Tongue (tissue), 2 donors: ENCODE data around the gene MAML2. TPM values are rescaled to one million over a fixed set of nuclear protein-coding genes. Genes with fewer than 3 reads are reported as not detected.

ENCODE experiments used
- DNase-seq: peaks from one replicate; pipeline ENCODE4 v3.0.0-alpha.2; 2015
- total RNA-seq: library from RNA; depleted of rRNA; stranded (reverse); fragments of >200 nt; gene quantifications from one replicate; pipeline ENCODE4 v1.2.3, GENCODE V29; 2014

Gene MAML2
- 10.9 TPM for total RNA-seq

DNA sequence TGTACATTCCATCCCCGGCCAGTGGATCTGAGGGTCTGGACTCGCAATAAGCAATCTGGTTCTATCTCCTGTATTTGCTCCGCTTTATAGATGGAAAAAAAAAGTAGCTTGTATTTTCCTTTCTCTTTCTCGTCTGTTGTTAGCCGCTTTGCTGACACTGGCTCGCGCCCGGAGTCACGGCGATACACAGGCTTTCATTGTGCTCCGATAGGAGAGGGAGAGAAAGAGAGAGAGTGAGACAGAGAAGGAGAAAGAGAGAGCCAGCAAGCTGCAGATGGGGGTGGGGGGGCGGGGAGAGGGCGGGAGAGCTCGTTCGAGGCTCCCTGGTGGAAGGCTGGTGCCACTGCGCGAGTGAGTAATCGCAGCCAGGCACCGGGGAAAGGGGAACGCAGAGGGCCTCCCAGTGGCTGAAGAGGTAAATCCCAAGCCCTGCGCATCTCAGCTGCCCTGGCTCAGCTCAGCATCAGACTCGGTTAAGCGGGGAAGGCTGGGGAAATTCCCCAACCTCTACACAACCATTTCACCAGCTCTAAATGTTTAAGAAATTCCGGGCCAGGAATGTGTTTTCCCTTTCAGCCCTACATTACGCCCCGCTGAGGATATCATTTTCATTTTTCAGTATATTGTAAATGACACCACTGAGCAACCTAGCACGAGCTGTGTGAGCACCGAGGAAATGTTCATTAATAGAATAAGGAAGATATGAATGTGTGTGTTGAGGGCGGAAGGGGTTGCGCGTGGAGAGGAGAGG, at the start of gene MAML2:
MAML2 (minus strand) TSS at position 235 of the 751 bp plus-strand sequence. CDS start 1,300 bp downstream, outside the sequence.
- DNase-seq, result peak; percentile 97

- no peak for DNase-seq
These were observed 48.8 kb upstream of the MAML2 start for GRCh38 chr11:96391698-96392307.

GRCh38 chr11:96390488-96390792, 47.4 kb upstream of the MAML2 start:
- no peak for DNase-seq

GRCh38 chr11:96389720-96390487, 46.9 kb upstream of the MAML2 start, which contains the start of the genes CCDC82 and JRKL:
TSS of gene CCDC82 (minus strand) at chr11:96389912. CDS start at chr11:96384747, 5,165 bp downstream.
TSS of gene JRKL (plus strand) at chr11:96390013. CDS start at chr11:96390650, 637 bp downstream.
- peak; percentile 98 for DNase-seq

DNA sequence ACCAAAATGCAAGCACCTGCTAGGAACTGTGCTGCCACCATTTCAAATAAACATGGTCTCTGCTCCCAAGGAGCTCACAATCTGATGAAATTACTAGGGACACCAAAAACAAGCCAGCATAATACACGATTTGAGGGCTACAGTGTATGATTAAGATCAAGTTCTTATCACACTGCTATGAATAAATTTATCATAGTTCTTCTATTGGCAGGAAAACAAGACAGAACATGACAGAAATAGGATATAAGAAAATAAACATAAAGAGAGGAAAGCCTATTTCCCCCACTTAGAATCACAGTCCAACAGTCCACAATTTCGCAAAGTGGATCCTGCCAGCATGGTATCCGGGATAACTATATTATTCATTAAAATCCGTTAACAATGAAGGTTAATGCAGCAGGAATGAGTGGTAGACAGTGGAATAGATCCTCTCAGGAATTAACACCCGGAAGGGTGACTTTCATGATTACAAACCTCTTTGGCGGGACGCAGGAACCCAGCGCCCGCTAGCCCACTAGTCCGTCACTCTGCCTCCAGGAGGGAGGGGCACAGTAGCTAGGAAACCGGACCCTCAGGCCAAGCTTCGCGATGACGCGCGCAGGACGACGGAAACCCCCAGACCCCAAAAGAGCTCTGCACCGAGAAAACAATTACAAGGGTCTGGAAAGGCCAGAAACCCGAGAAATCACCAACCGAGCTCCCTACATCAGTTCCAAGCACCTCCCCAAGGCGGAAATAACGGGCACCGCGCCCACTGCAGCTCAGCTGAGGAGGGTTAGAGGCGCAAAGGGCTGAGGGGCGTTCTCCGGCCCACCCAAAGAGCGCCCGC, 46.1 kb upstream of the MAML2 start:
- DNase-seq, result no peak

GRCh38 chr11:96385187-96385586, 42.2 kb upstream of the MAML2 start:
- DNase-seq, result no peak

- DNase-seq, result no peak
These were observed 41.2 kb upstream of the MAML2 start for GRCh38 chr11:96384156-96384555.

- no peak for DNase-seq
These were observed 33.8 kb upstream of the MAML2 start for GRCh38 chr11:96376796-96377195.

DNA sequence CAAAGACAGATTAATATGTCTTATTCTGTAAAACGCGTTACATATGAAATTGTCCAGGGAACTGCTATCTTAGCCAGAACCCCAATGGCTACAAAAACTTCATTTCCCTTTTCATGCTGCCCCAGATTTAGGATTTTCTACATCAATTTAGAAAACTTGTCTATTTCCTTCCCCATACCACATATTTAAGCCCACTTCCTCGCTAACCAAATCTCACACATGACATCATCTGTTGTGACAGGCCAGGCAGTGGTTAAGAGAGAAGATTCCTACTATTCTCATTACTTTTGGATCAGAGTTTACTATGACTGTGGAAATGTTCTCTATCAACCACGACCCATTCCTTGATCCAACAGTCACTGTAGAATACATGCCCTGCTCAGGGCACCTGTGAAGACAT, 30.8 kb upstream of the MAML2 start:
- no peak for DNase-seq

- DNase-seq, result no peak
These were observed 24.3 kb upstream of the MAML2 start for GRCh38 chr11:96367342-96367741.

- no peak for DNase-seq
These were observed 23.0 kb upstream of the MAML2 start for GRCh38 chr11:96366024-96366423.

GRCh38 chr11:96365493-96365892, 22.5 kb upstream of the MAML2 start:
- no peak for DNase-seq

GRCh38 chr11:96361778-96362177, 18.8 kb upstream of the MAML2 start:
- no peak for DNase-seq

DNA sequence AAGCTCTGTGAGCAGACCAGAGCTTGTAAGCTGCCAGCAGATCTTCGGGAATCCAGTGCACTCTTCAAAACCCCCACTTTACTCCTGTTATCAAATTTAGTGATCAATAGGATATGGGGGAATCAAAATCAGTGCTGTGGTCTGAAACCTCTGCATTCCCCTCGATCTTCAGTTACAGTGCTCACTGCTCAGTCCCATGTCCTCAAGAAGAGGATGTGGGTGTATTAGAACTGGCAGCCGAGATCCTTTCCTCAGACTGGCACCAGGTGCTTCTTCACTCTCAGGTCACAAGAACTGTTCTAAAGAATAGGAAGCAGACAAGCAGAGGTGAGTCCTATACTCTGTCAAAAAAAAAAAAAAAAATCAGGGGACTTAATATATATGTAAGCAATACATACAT, 15.3 kb upstream of the MAML2 start:
- no peak for DNase-seq

GRCh38 chr11:96357794-96358193, 14.8 kb upstream of the MAML2 start:
- no peak for DNase-seq

- DNase-seq, result no peak
These were observed 13.9 kb upstream of the MAML2 start for GRCh38 chr11:96356848-96357247.

GRCh38 chr11:96342014-96342960, 708 bp downstream of the MAML2 start:
- no peak for DNase-seq

GRCh38 chr11:96341211-96342013, 1.6 kb downstream of the MAML2 start:
- peak; percentile 52 for DNase-seq

GRCh38 chr11:96340555-96340885, 2.5 kb downstream of the MAML2 start:
- DNase-seq, result no peak
